PFSK-1 (cell line): Measurements from ENCODE around the gene CLCA1.

ENCODE experiments used
- FOXP2 ChIP-seq: optimal IDR thresholded peaks from 2 replicates; pipeline ENCODE3; 2011; ENCODE audit warnings: borderline replicate concordance, control low read depth, inconsistent platforms; ENCODE audit not compliant: insufficient read depth; ENCODE audit errors: extremely low read length, extremely low read depth
- POLR2AphosphoS5 ChIP-seq: IDR thresholded peaks from 2 replicates; pipeline ENCODE4 v1.6.1; 2012; ENCODE audit warnings: low read depth, mild to moderate bottlenecking, control low read depth, low read length, moderate library complexity
- REST ChIP-seq, 2 experiments: IDR thresholded peaks; 2 replicates each; pipeline versions ENCODE4 v1.6.1 to v1.8.0; 2011 to 2012; ENCODE audit warnings: low read depth in 2 of 2, low read length in 2 of 2, control low read depth in 1 of 2, inconsistent platforms in 1 of 2, mild to moderate bottlenecking in 1 of 2, moderate library complexity in 1 of 2; ENCODE audit not compliant: insufficient read depth in 1 of 2
- SIN3A ChIP-seq: IDR thresholded peaks from 2 replicates; pipeline ENCODE4 v1.6.1; 2012; ENCODE audit warnings: mild to moderate bottlenecking, low read length, moderate library complexity, borderline replicate concordance; ENCODE audit not compliant: insufficient read depth
- TAF1 ChIP-seq: IDR thresholded peaks from 2 replicates; pipeline ENCODE4 v1.6.1; 2012; ENCODE audit warnings: low read length, control low read depth, borderline replicate concordance; ENCODE audit not compliant: insufficient read depth

DNA sequence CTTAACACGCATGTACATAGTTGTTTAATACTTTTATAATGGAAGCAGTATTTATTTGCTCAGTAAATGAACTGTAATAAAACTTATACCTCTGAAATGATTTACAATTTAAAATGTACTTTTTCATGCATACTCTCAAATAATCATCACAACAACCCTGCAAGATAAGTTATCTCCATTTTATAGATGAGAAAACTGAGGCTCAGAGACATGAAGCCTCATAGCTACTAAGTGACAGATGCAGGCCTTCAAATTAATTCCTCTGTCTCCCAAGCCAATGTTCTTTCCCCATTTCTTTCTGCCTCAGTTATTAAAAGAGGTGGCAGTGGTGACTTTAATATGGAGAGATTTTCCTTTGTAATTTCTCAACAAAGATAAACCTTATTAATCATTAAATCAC is 19.6 kb upstream of the CLCA1 start:
- no peak for TF ChIP-seq POLR2AphosphoS5
- TF ChIP-seq REST (IDR thresholded peaks at IDR 0.05; ENCODE audit: insufficient read depth in 1 of 2, low read depth in 2 of 2, low read length in 2 of 2) = no peak
- no peak for TF ChIP-seq SIN3A
- TF ChIP-seq TAF1 = no peak
- no peak for TF ChIP-seq FOXP2
